Endothelial cell of umbilical vein (primary cell): ENCODE data around the gene PDX1. TPM values are rescaled to one million over a fixed set of nuclear protein-coding genes. Genes with fewer than 3 reads are reported as not detected.
A peak's percentile ranks its signal among the peaks of the same experiment; 100 is the strongest.

Experiments used
- BruUV-seq: library from RNA; stranded (reverse); fragments of 400-500 nt; replicated peaks from 2 replicates; lab custom pipeline; 2021; lab: Mats Ljungman, UMichigan
- CTCF ChIA-PET: fragments of 300-600, 350-600 bp; sonication (Branson Sonifier 250); formaldehyde crosslinking; loops from one replicate; lab custom pipeline; 2021; ENCODE audit warnings: antibody characterized with exemption, inconsistent platforms; lab: Charles Lee
- POLR2A ChIA-PET: fragments of 300-600, 350-600 bp; sonication (Branson Sonifier 250); formaldehyde crosslinking; loops from one replicate; lab custom pipeline; 2021; ENCODE audit warnings: antibody characterized with exemption, inconsistent platforms; lab: Charles Lee
- DNase-seq: peaks from one replicate; pipeline ENCODE4 v3.0.0-alpha.2; 2011; ENCODE audit warnings: low read depth, low spot score
- FAIRE-seq: peaks from 2 replicates; lab custom pipeline; 2011; peaks lifted over from hg19 to GRCh38; lab: Jason Lieb, UNC
- H2AFZ ChIP-seq: 2 replicates; pipeline ENCODE4 v1.6.0; 2012; ENCODE audit warnings: low read depth, low read length, control low read depth, inconsistent platforms
- H3K27ac ChIP-seq: 2 replicates; pipeline ENCODE4 v1.5.1; 2011; ENCODE audit warnings: low read depth, mild to moderate bottlenecking, control low read depth, low read length, moderate library complexity; ENCODE audit not compliant: insufficient read depth
- H3K27me3 ChIP-seq, 2 experiments: 2 replicates each; pipeline versions ENCODE4 v1.6.0 to v1.6.1; 2011; ENCODE audit warnings: low read length in 2 of 2, mixed read lengths in 1 of 2; ENCODE audit not compliant: control insufficient read depth in 2 of 2, insufficient read depth in 2 of 2
- H3K36me3 ChIP-seq, 2 experiments: 2 replicates in 1 of 2; 3 replicates in 1 of 2; pipeline ENCODE4 v1.5.1; 2011; ENCODE audit warnings: low read length in 2 of 2, mild to moderate bottlenecking in 1 of 2, moderate library complexity in 1 of 2; ENCODE audit not compliant: control insufficient read depth in 2 of 2, insufficient read depth in 2 of 2; ENCODE audit errors: extremely low read depth in 1 of 2
- H3K4me1 ChIP-seq: 3 replicates; pipeline ENCODE4 v1.5.1; 2011; ENCODE audit warnings: mild to moderate bottlenecking, low read length; ENCODE audit not compliant: control insufficient read depth, insufficient read depth; ENCODE audit errors: extremely low read depth
- H3K4me2 ChIP-seq: 2 replicates; pipeline ENCODE4 v1.6.1; 2011; ENCODE audit warnings: low read length, control low read depth, mixed read lengths; ENCODE audit not compliant: insufficient read depth
- H3K4me3 ChIP-seq, 3 experiments: fragments of 200-600 bp in 1 of 3; sonication (generic), shearing (Covaris generic) in 1 of 3; replicated peaks in 1 of 3; 2 replicates each; pipeline ENCODE4 v1.5.1; 2011 to 2016; ENCODE audit warnings: control low read depth in 3 of 3, low read length in 3 of 3, mild to moderate bottlenecking in 2 of 3, inconsistent platforms in 1 of 3, low read depth in 1 of 3, moderate library complexity in 1 of 3; ENCODE audit not compliant: insufficient read depth in 1 of 3
- H3K79me2 ChIP-seq: 2 replicates; pipeline ENCODE4 v1.6.0; 2012; ENCODE audit warnings: low read length, inconsistent platforms; ENCODE audit not compliant: control insufficient read depth, insufficient read depth
- H3K9ac ChIP-seq: replicated peaks from 2 replicates; pipeline ENCODE3; 2011; ENCODE audit warnings: low read length, control low read depth; ENCODE audit not compliant: insufficient read depth; ENCODE audit errors: extremely low read depth
- H3K9me1 ChIP-seq: replicated peaks from 3 replicates; pipeline ENCODE4 v1.6.0; 2011; ENCODE audit warnings: mild to moderate bottlenecking, low read length; ENCODE audit not compliant: control insufficient read depth, insufficient read depth; ENCODE audit errors: extremely low read depth
- H3K9me3 ChIP-seq: replicated peaks from 2 replicates; pipeline ENCODE4 v1.5.1; 2012; ENCODE audit warnings: low read length, inconsistent platforms; ENCODE audit not compliant: control insufficient read depth, insufficient read depth
- H4K20me1 ChIP-seq: replicated peaks from 2 replicates; pipeline ENCODE3; 2011; ENCODE audit warnings: mild to moderate bottlenecking, low read length; ENCODE audit not compliant: control insufficient read depth, insufficient read depth; ENCODE audit errors: extremely low read depth
- CTCF ChIP-seq, 2 donors: IDR thresholded peaks; 1 replicate in 1 of 2; 2 replicates in 1 of 2; pipeline ENCODE4 v1.5.1; 2011; ENCODE audit warnings: low read length in 2 of 2, mild to moderate bottlenecking in 2 of 2, moderate library complexity in 2 of 2, control low read depth in 1 of 2, inconsistent platforms in 1 of 2, low read depth in 1 of 2; ENCODE audit not compliant: insufficient read depth in 1 of 2; ENCODE audit errors: extremely low read depth in 1 of 2
- EZH2 ChIP-seq: IDR thresholded peaks from 2 replicates; pipeline ENCODE4 v1.6.1; 2012; ENCODE audit warnings: borderline replicate concordance, low read depth, mild to moderate bottlenecking, moderate library complexity, low read length, inconsistent platforms; ENCODE audit not compliant: severe bottlenecking
- FOS ChIP-seq: IDR thresholded peaks from 2 replicates; pipeline ENCODE4 v1.6.1; 2011; ENCODE audit warnings: mild to moderate bottlenecking, low read length, moderate library complexity, borderline replicate concordance; ENCODE audit not compliant: insufficient read depth
- GATA2 ChIP-seq: IDR thresholded peaks from 2 replicates; pipeline ENCODE4 v1.7.0; 2011; ENCODE audit warnings: low read depth, mild to moderate bottlenecking, moderate library complexity, mixed read lengths, low read length; ENCODE audit not compliant: insufficient read length, insufficient read depth
- JUN ChIP-seq: IDR thresholded peaks from 2 replicates; pipeline ENCODE4 v1.6.1; 2011; ENCODE audit warnings: borderline replicate concordance, low read depth; ENCODE audit not compliant: insufficient read length, insufficient read depth
- MAX ChIP-seq: IDR thresholded peaks from 2 replicates; pipeline ENCODE4 v1.6.1; 2011; ENCODE audit not compliant: insufficient read depth, insufficient read length
- MYC ChIP-seq: IDR thresholded peaks from one replicate; pipeline ENCODE4 v1.6.1; 2011; ENCODE audit warnings: mild to moderate bottlenecking, low read depth, low read length
- POLR2A ChIP-seq: IDR thresholded peaks from 2 replicates; pipeline ENCODE4 v1.6.1; 2012; ENCODE audit warnings: low read depth, mild to moderate bottlenecking, control low read depth, low read length
- POLR2AphosphoS5 ChIP-seq: IDR thresholded peaks from 2 replicates; pipeline ENCODE4 v1.6.1; 2012; ENCODE audit warnings: low read depth, mild to moderate bottlenecking, control low read depth, low read length, moderate library complexity; ENCODE audit not compliant: insufficient read depth
- dilution Hi-C: fragments of 300-500 bp; cut with MboI; formaldehyde crosslinking; loops from one replicate; pipeline ENCODE4 v1.15.0; 2019; ENCODE audit warnings: low sequenced_read_pairs; ENCODE audit not compliant: extremely low pct_ligation_motif_present
- intact Hi-C: fragments of 100-400 bp; cut with micrococcal nuclease; formaldehyde crosslinking; loops from one replicate; pipeline ENCODE4 v1.10.0; 2022
- polyA plus RNA-seq, 4 experiments: library from polyadenylated mRNA; depleted of rRNA in 3 of 4; stranded (reverse) in 3 of 4; unstranded in 1 of 4; fragments of >200 nt; gene quantifications; 2 replicates each; pipeline versions ENCODE4 v1.2.1 to v1.2.3, GENCODE V29; 2011 to 2012; ENCODE audit warnings: missing spikeins in 1 of 4
- total RNA-seq: library from RNA; stranded (reverse); gene quantifications from 2 replicates; pipeline ENCODE4 v1.2.3, GENCODE V29; 2021

Gene PDX1
- total and polyA plus RNA-seq, 2 donors (not counting 3 experiments of a cell fraction or from before 2014, with no cell fraction given): not detected

- H3K4me2 ChIP-seq: no peak within 1 kb of the TSS
- dilution Hi-C loops (no loop called here), intact Hi-C loops (no loop called here)
- H4K20me1 ChIP-seq: no peaks in the 10 kb centered on the region
- H3K4me1 ChIP-seq: no peaks in the 10 kb centered on the region
- no peaks in the 10 kb centered on the region for H3K9me3 ChIP-seq
- no peaks in the 10 kb centered on the region for H3K36me3 ChIP-seq
- TF ChIP-seq CTCF (IDR thresholded peaks at IDR 0.05; ENCODE audit: extremely low read depth in 1 of 2, insufficient read depth in 1 of 2, low read depth in 1 of 2, low read length in 2 of 2): no peak
- TF ChIP-seq EZH2: peak; percentile 74
- FAIRE-seq: no peak
- H2AFZ ChIP-seq: no peak within 1 kb of the TSS
- no peak within 1 kb of the TSS for H3K9ac ChIP-seq
- ChIA-PET CTCF (interaction anchor here (0.8 to 1.1 kb wide), 2 partner anchors 12 to 143 kb away, joined by 3 read pairs; no protein-coding TSS in a partner anchor), POLR2A (no interaction called here)
- H3K79me2 ChIP-seq: no peaks in the 10 kb centered on the region
- no peaks in the 10 kb centered on the region for H3K9me1 ChIP-seq
- BruUV-seq: no TSS peak
- no peak for DNase-seq
- H3K4me3 ChIP-seq: no peak within 1 kb of the TSS
- H3K27me3 ChIP-seq: peaks cover 89 to 99% of the 10 kb centered on the region in 2 experiments
- no peak within 1 kb of the TSS for H3K27ac ChIP-seq
These were observed 49.5 kb downstream of the PDX1 start, which contains the start of gene CDX2 for GRCh38 chr13:27969082-27969865. Gene CDX2, minus strand, starts transcription at chr13:27969315. Its CDS starts 309 bp downstream, at chr13:27969006.

- Histone ChIP-seq H3K27me3 (peaks cover 88 to 99% of the 10 kb centered on the region in 2 experiments), H3K9me1 (no peaks in the 10 kb centered on the region), H3K27ac (no peak overlapping the region), H3K9me3 (no peaks in the 10 kb centered on the region), H3K36me3 (no peaks in the 10 kb centered on the region), H3K4me1 (no peaks in the 10 kb centered on the region), H3K4me3 (no peak overlapping the region), H3K9ac (no peak overlapping the region), H3K4me2 (no peak overlapping the region), H2AFZ (no peak overlapping the region), H4K20me1 (no peaks in the 10 kb centered on the region), H3K79me2 (no peaks in the 10 kb centered on the region)
- intact Hi-C loops (no loop called here), dilution Hi-C loops (no loop called here)
- DNase-seq (no peak), FAIRE-seq (no peak)
- ChIA-PET POLR2A (no interaction called here), CTCF (interaction anchor here (0.8 to 1.1 kb wide), 3 partner anchors 11 to 143 kb away, joined by 3 read pairs; no protein-coding TSS in a partner anchor)
- no TSS peak for BruUV-seq
- TF ChIP-seq POLR2A: no peak
- no peak for TF ChIP-seq MYC
- TF ChIP-seq JUN: no peak
- no peak for TF ChIP-seq CTCF (IDR thresholded peaks at IDR 0.05; ENCODE audit: extremely low read depth in 1 of 2, insufficient read depth in 1 of 2, low read depth in 1 of 2, low read length in 2 of 2)
- TF ChIP-seq POLR2AphosphoS5: no peak
- no peak for TF ChIP-seq MAX
- TF ChIP-seq FOS: no peak
- no peak for TF ChIP-seq EZH2
- TF ChIP-seq GATA2: no peak
These were observed 50.0 kb downstream of the PDX1 start for GRCh38 chr13:27969866-27970229.
